Astrocyte (in vitro differentiated cells and primary cell): ENCODE results near the gene SPTLC3. TPM values are rescaled to one million over a fixed set of nuclear protein-coding genes. Genes with fewer than 3 reads are reported as not detected.

Experiments used
- DNase-seq: peaks from one replicate; pipeline ENCODE4 v3.0.0-alpha.2; 2010; ENCODE audit warnings: low read depth
- FAIRE-seq: peaks from 2 replicates; lab custom pipeline; 2011; peaks lifted over from hg19 to GRCh38; lab: Jason Lieb, UNC
- H2AFZ ChIP-seq: 2 replicates; pipeline ENCODE4 v1.6.0; 2012; ENCODE audit warnings: low read depth, low read length, inconsistent platforms
- H3K27ac ChIP-seq: 2 replicates; pipeline ENCODE4 v1.5.1; 2011; ENCODE audit warnings: low read depth, low read length, inconsistent platforms
- H3K27me3 ChIP-seq: 2 replicates; pipeline ENCODE4 v1.6.0; 2011; ENCODE audit warnings: low read length, inconsistent platforms; ENCODE audit not compliant: insufficient read depth
- H3K36me3 ChIP-seq: 2 replicates; pipeline ENCODE4 v1.5.1; 2011; ENCODE audit warnings: low read length, inconsistent platforms; ENCODE audit not compliant: insufficient read depth
- H3K4me1 ChIP-seq: 2 replicates; pipeline ENCODE4 v1.5.1; 2011; ENCODE audit warnings: low read length, inconsistent platforms; ENCODE audit not compliant: insufficient read depth
- H3K4me2 ChIP-seq: 2 replicates; pipeline ENCODE4 v1.6.0; 2012; ENCODE audit warnings: low read length, inconsistent platforms
- H3K4me3 ChIP-seq: 2 replicates; pipeline ENCODE4 v1.5.1; 2011; ENCODE audit warnings: low read depth, mild to moderate bottlenecking, low read length, inconsistent platforms; ENCODE audit not compliant: insufficient read depth
- H3K79me2 ChIP-seq: 2 replicates; pipeline ENCODE4 v1.6.0; 2012; ENCODE audit warnings: mild to moderate bottlenecking, low read length, inconsistent platforms; ENCODE audit not compliant: insufficient read depth
- H3K9ac ChIP-seq: 2 replicates; pipeline ENCODE4 v1.6.0; 2012; ENCODE audit warnings: mild to moderate bottlenecking, low read length, inconsistent platforms
- H3K9me3 ChIP-seq: 2 replicates; pipeline ENCODE4 v1.5.1; 2012; ENCODE audit warnings: low read depth, mild to moderate bottlenecking, low read length, inconsistent platforms; ENCODE audit not compliant: insufficient read depth
- H4K20me1 ChIP-seq: 2 replicates; pipeline ENCODE4 v1.6.0; 2012; ENCODE audit warnings: low read length, inconsistent platforms; ENCODE audit not compliant: insufficient read depth
- H3K27ac Mint-ChIP-seq: one replicate; pipeline ENCODE4 v1.8.0; 2021; ENCODE audit warnings: mild to moderate bottlenecking, mixed read lengths; ENCODE audit not compliant: unreplicated experiment
- H3K27me3 Mint-ChIP-seq: one replicate; pipeline ENCODE4 v1.8.0; 2021; ENCODE audit warnings: low read depth, mixed read lengths; ENCODE audit not compliant: unreplicated experiment
- H3K36me3 Mint-ChIP-seq: one replicate; pipeline ENCODE4 v1.8.0; 2021; ENCODE audit warnings: low read depth, mixed read lengths; ENCODE audit not compliant: unreplicated experiment
- H3K4me1 Mint-ChIP-seq: one replicate; pipeline ENCODE4 v1.8.0; 2021; ENCODE audit warnings: low read depth, mixed read lengths; ENCODE audit not compliant: unreplicated experiment
- H3K4me3 Mint-ChIP-seq: one replicate; pipeline ENCODE4 v1.8.0; 2021; ENCODE audit warnings: mild to moderate bottlenecking, moderate library complexity, mixed read lengths; ENCODE audit not compliant: unreplicated experiment
- H3K9me3 Mint-ChIP-seq: one replicate; pipeline ENCODE4 v1.8.0; 2021; ENCODE audit warnings: mild to moderate bottlenecking, mixed read lengths; ENCODE audit not compliant: unreplicated experiment
- CTCF ChIP-seq: IDR thresholded peaks from 2 replicates; pipeline ENCODE4 v1.5.1; 2011; ENCODE audit warnings: low read depth, mild to moderate bottlenecking, inconsistent platforms, low read length, moderate library complexity; ENCODE audit not compliant: insufficient read depth
- EZH2 ChIP-seq: IDR thresholded peaks from 2 replicates; pipeline ENCODE4 v1.6.1; 2012; ENCODE audit warnings: mild to moderate bottlenecking, low read length, inconsistent platforms; ENCODE audit not compliant: insufficient read depth
- total RNA-seq: library from RNA; stranded (reverse); gene quantifications from 2 replicates; pipeline ENCODE4 v1.2.1, GENCODE V29; 2021

Gene SPTLC3
- total RNA-seq, 1 donor from 2014 or later, result 5.7 TPM

DNA sequence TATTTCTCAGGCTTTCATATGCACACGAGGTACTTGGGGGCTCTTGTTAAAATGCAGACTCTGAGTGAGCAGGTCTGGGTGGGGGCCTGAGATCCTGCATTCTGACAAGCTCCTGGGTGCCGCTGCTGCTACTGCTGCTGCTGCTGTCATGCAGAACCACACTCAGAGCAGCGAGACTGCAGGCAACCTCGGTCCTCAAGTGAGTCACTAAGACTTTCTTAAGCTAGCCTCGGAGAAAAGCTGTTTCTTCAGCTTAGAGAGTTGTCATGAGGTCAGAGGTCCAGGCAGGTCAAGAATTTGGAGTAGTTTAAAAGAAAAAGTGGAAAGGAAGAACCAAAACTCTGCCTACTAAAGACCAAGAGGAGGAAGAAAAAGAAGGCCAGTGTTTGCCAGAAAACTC is 92.9 kb downstream of the SPTLC3 start:
- Histone ChIP-seq H3K4me3 (no peak overlapping the region), H3K27me3 (no peaks in the 10 kb centered on the region), H3K9me3 (no peaks in the 10 kb centered on the region), H4K20me1 (no peaks in the 10 kb centered on the region), H3K4me2 (no peak overlapping the region), H3K9ac (no peak overlapping the region), H3K36me3 (no peaks in the 10 kb centered on the region), H3K4me1 (peaks cover 11% of the 10 kb centered on the region), H2AFZ (no peak overlapping the region), H3K79me2 (no peaks in the 10 kb centered on the region), H3K27ac (no peak overlapping the region)
- no peaks in the 10 kb centered on the region for H3K27me3 Mint-ChIP-seq
- TF ChIP-seq CTCF (no peak), EZH2 (no peak)
- H3K9me3 Mint-ChIP-seq, result no peaks in the 10 kb centered on the region
- DNase-seq (peak; percentile 45), FAIRE-seq (no peak)
- H3K4me1 Mint-ChIP-seq, result peaks cover 23% of the 10 kb centered on the region
- no peak overlapping the region for H3K27ac Mint-ChIP-seq
- H3K36me3 Mint-ChIP-seq, result no peaks in the 10 kb centered on the region
- no peak overlapping the region for H3K4me3 Mint-ChIP-seq

- Mint-ChIP-seq H3K9me3 (no peaks in the 10 kb centered on the region), H3K4me3 (no peak overlapping the region), H3K36me3 (no peaks in the 10 kb centered on the region), H3K27ac (no peak overlapping the region), H3K27me3 (no peaks in the 10 kb centered on the region), H3K4me1 (peaks cover 21% of the 10 kb centered on the region)
- Histone ChIP-seq H3K27ac (no peak overlapping the region), H4K20me1 (no peaks in the 10 kb centered on the region), H3K4me1 (peaks cover 11% of the 10 kb centered on the region), H3K79me2 (no peaks in the 10 kb centered on the region), H3K27me3 (no peaks in the 10 kb centered on the region), H3K36me3 (no peaks in the 10 kb centered on the region), H3K4me3 (no peak overlapping the region), H3K4me2 (no peak overlapping the region), H2AFZ (no peak overlapping the region), H3K9me3 (no peaks in the 10 kb centered on the region), H3K9ac (no peak overlapping the region)
- TF ChIP-seq EZH2 (no peak), CTCF (no peak)
- DNase-seq, result peak; percentile 44
- FAIRE-seq, result no peak
Measured at GRCh38 chr20:13102237-13102636, 93.5 kb downstream of the SPTLC3 start.

- H3K27ac ChIP-seq, result no peak overlapping the region
- Mint-ChIP-seq H3K4me3 (no peak overlapping the region), H3K36me3 (no peaks in the 10 kb centered on the region), H3K27ac (no peak overlapping the region), H3K9me3 (no peaks in the 10 kb centered on the region), H3K27me3 (no peaks in the 10 kb centered on the region), H3K4me1 (peaks cover 21% of the 10 kb centered on the region)
- no peak for TF ChIP-seq CTCF
- TF ChIP-seq EZH2, result no peak
- H3K79me2 ChIP-seq, result no peaks in the 10 kb centered on the region
- no peaks in the 10 kb centered on the region for H3K27me3 ChIP-seq
- no peak overlapping the region for H3K4me2 ChIP-seq
- H3K36me3 ChIP-seq, result no peaks in the 10 kb centered on the region
- peaks cover 11% of the 10 kb centered on the region for H3K4me1 ChIP-seq
- no peak overlapping the region for H2AFZ ChIP-seq
- DNase-seq (no peak), FAIRE-seq (no peak)
- no peaks in the 10 kb centered on the region for H4K20me1 ChIP-seq
- H3K4me3 ChIP-seq, result no peak overlapping the region
- H3K9ac ChIP-seq, result no peak overlapping the region
- no peaks in the 10 kb centered on the region for H3K9me3 ChIP-seq
Measured at GRCh38 chr20:13102694-13103093, 93.9 kb downstream of the SPTLC3 start.
